Hepatocyte (in vitro differentiated cells): Measurements from ENCODE around the gene YPEL4. TPM values are rescaled to one million over a fixed set of nuclear protein-coding genes. Genes with fewer than 3 reads are reported as not detected.

Experiments used
- DNase-seq: peaks from one replicate; pipeline ENCODE4 v3.0.0-alpha.2; 2016; ENCODE audit warnings: low spot score
- H2AFZ ChIP-seq: fragments of 200-600 bp; sonication (generic); 2 replicates; pipeline ENCODE4 v1.6.0; 2016; ENCODE audit warnings: antibody characterized with exemption, mild to moderate bottlenecking
- H3K27ac ChIP-seq: fragments of 200-600 bp; sonication (generic); 2 replicates; pipeline ENCODE4 v1.5.1; 2016; ENCODE audit warnings: mild to moderate bottlenecking
- H3K27me3 ChIP-seq: fragments of 200-600 bp; sonication (generic); 2 replicates; pipeline ENCODE4 v1.6.1; 2016
- H3K36me3 ChIP-seq: fragments of 200-600 bp; sonication (generic); replicated peaks from 2 replicates; pipeline ENCODE4 v1.5.1; 2016; ENCODE audit warnings: low read depth; ENCODE audit not compliant: insufficient read depth
- H3K4me1 ChIP-seq: fragments of 200-600 bp; sonication (generic); 2 replicates; pipeline ENCODE4 v1.5.1; 2016; ENCODE audit warnings: mild to moderate bottlenecking, moderate library complexity; ENCODE audit not compliant: insufficient read depth
- H3K4me2 ChIP-seq: fragments of 200-600 bp; sonication (generic); 2 replicates; pipeline ENCODE4 v1.6.0; 2016
- H3K4me3 ChIP-seq: fragments of 200-600 bp; sonication (generic); 2 replicates; pipeline ENCODE4 v1.5.1; 2016; ENCODE audit warnings: mild to moderate bottlenecking
- H3K79me2 ChIP-seq: fragments of 200-600 bp; sonication (generic); 2 replicates; pipeline ENCODE4 v1.6.0; 2017; ENCODE audit warnings: mild to moderate bottlenecking
- H3K9me2 ChIP-seq: fragments of 200-600 bp; sonication (generic); replicated peaks from 2 replicates; pipeline ENCODE4 v1.6.0; 2017; ENCODE audit warnings: mild to moderate bottlenecking; ENCODE audit not compliant: insufficient read depth
- H3K9me3 ChIP-seq: fragments of 200-600 bp; sonication (generic); 2 replicates; pipeline ENCODE4 v1.5.1; 2016; ENCODE audit warnings: low read depth, mild to moderate bottlenecking
- H4K20me1 ChIP-seq: fragments of 200-600 bp; sonication (generic); 2 replicates; pipeline ENCODE4 v1.6.0; 2016; ENCODE audit warnings: mild to moderate bottlenecking; ENCODE audit not compliant: insufficient read depth, poor library complexity, severe bottlenecking
- EZH2 ChIP-seq: fragments of 200-600 bp; sonication (generic); IDR thresholded peaks from 2 replicates; pipeline ENCODE4 v1.6.1; 2016; ENCODE audit warnings: antibody characterized with exemption, mild to moderate bottlenecking, borderline replicate concordance
- EZH2phosphoT487 ChIP-seq: fragments of 200-600 bp; sonication (generic); IDR thresholded peaks from one replicate; pipeline ENCODE4 v1.6.1; 2018; ENCODE audit warnings: antibody characterized with exemption, mild to moderate bottlenecking, low read depth, moderate library complexity; ENCODE audit not compliant: unreplicated experiment, severe bottlenecking
- WGBS: methylation state at CpG from one replicate; pipeline ENCODE4 v1.1.6; 2016; ENCODE audit warnings: low lambda C conversion rate; ENCODE audit errors: missing lambda C conversion rate; 5-methylcytosine and 5-hydroxymethylcytosine counted together
- polyA plus RNA-seq: library from polyadenylated mRNA; unstranded; fragments of >200 nt; fragmentation: Nextera tagmentation; extraction: Ambion mirVana; gene quantifications from 2 replicates; pipeline ENCODE4 v1.2.1, GENCODE V29; 2016
- total RNA-seq: library from RNA; depleted of rRNA; stranded (reverse); fragments of >200 nt; gene quantifications from 2 replicates; pipeline ENCODE4 v1.2.3, GENCODE V29; 2014
- TF ChIP-seq, protein P1 (sequence below): fragments of 200-600 bp; sonication (generic); IDR thresholded peaks from 2 replicates; pipeline ENCODE4 v1.5.1; 2016; ENCODE audit warnings: antibody characterized with exemption, mild to moderate bottlenecking; ENCODE audit not compliant: poor library complexity

The YPEL4 gene
- total and polyA plus RNA-seq, 2 experiments from 2014 or later = 0.90 to 3.9 TPM

DNA sequence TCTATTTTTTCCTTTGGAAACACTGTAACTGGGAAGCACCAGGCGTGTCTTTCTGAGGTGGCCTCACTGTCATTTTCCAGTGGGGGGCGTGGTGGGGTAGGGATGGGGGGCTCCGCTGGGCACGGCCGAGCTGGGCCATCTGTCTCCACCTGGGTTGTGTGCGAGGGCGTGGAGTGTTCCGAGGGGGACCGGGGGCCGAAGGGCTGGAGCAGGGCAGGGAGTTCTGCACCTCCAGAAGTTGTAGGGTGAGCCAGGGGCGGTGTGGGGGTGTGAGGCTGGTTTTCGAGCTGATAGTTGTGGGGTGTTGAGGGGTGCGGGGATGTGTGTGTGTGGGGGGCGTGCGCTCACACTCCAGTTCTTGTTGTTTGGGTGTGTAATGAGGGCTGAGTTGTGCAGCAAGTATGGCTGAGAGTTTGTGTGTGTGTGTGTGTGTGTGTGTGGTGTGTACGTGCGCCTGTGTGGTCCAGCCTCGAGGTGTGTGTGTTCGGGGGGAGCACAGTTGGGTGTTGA is 10.8 kb downstream of the YPEL4 start:
- DNase-seq = no peak
- Histone ChIP-seq H3K79me2 (peaks cover 29% of the 10 kb centered on the region), H3K27ac (peak overlapping the region; percentile 98), H3K4me1 (peaks cover 19% of the 10 kb centered on the region), H3K27me3 (no peaks in the 10 kb centered on the region), H3K4me3 (peak overlapping the region; percentile 96), H4K20me1 (peaks cover 16% of the 10 kb centered on the region), H3K36me3 (no peaks in the 10 kb centered on the region), H3K9me3 (no peaks in the 10 kb centered on the region), H3K9me2 (no peaks in the 10 kb centered on the region), H3K4me2 (peak overlapping the region; percentile 91), H2AFZ (peak overlapping the region; percentile 88)
- no peak for TF ChIP-seq EZH2
- no peak for TF ChIP-seq EZH2phosphoT487
- TF ChIP-seq, protein P1, sequence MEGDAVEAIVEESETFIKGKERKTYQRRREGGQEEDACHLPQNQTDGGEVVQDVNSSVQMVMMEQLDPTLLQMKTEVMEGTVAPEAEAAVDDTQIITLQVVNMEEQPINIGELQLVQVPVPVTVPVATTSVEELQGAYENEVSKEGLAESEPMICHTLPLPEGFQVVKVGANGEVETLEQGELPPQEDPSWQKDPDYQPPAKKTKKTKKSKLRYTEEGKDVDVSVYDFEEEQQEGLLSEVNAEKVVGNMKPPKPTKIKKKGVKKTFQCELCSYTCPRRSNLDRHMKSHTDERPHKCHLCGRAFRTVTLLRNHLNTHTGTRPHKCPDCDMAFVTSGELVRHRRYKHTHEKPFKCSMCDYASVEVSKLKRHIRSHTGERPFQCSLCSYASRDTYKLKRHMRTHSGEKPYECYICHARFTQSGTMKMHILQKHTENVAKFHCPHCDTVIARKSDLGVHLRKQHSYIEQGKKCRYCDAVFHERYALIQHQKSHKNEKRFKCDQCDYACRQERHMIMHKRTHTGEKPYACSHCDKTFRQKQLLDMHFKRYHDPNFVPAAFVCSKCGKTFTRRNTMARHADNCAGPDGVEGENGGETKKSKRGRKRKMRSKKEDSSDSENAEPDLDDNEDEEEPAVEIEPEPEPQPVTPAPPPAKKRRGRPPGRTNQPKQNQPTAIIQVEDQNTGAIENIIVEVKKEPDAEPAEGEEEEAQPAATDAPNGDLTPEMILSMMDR = peak; percentile 11
- 0% methylated on average over 13 of the region's 19 CpGs for WGBS

DNA sequence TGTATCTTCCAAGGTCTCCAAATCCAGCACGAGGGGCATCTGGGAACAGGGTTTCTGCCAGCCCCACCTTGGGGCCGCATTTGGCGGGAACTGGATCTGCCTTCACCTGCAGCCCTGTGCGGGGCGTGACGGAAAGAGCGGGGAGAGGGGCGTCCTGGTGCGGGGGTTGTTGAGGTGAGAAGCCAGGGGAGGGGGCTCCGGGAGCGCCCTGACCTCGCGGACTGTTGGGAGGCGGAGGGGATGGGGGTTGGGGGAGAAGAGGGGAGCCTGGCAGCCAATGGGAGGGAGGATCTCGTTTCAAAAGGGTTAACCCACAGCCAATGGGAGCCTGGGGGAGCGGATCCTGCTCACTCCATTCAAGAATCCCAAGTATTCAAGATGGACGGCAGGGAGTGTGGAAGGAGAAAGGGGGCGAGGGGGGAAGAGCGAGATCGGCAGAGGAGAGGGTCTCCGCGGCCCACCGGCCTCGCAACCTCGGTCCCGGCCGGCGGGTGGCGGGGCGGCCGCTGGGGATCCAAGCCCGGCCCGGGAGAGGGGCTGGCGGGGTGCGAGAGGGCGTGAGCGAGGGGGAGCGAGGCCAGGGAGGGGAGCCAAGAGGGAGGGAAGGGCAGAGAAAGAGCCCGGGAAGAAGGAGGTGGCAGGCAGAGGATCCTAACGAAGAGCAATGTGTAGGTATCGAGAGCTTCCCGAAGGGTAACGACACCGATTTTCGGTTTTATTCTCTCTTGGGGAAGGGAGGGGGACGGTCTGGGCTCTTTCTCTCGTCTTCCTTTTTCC is 11.5 kb downstream of the YPEL4 start:
- Histone ChIP-seq H3K4me1 (peaks cover 19% of the 10 kb centered on the region), H4K20me1 (peaks cover 16% of the 10 kb centered on the region), H3K4me2 (peak overlapping the region; percentile 91), H3K9me3 (no peaks in the 10 kb centered on the region), H3K27me3 (no peaks in the 10 kb centered on the region), H3K79me2 (peaks cover 29% of the 10 kb centered on the region), H2AFZ (peak overlapping the region; percentile 88), H3K4me3 (peak overlapping the region; percentile 96), H3K36me3 (no peaks in the 10 kb centered on the region), H3K9me2 (no peaks in the 10 kb centered on the region), H3K27ac (peak overlapping the region; percentile 98)
- 0% methylated on average over 27 of the region's 47 CpGs for WGBS
- DNase-seq = peak; percentile 90
- TF ChIP-seq EZH2 (no peak), EZH2phosphoT487 (no peak)
- TF ChIP-seq, protein P1 = no peak

DNA sequence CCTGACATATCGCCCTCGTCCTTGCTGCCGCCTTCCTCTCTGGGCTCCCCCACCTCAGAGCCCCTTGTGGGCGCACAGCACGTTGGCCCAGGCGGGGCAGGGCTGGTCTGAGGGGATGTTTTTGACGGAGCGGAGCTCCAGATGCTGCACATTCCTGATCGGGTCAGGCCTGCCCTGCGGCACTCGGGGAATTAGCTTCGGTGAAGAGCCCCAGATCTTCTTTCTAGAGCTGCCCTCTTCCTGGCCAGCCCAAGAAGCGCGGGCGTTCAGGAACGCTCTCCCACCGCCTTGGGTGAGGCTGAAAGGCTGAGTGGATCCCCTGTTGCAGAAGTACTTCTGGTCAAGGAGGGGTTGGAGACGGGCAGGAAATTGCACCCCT is 12.1 kb downstream of the YPEL4 start:
- no peaks in the 10 kb centered on the region for H3K9me2 ChIP-seq
- peak overlapping the region; percentile 48 for H3K4me3 ChIP-seq
- H3K79me2 ChIP-seq = peaks cover 29% of the 10 kb centered on the region
- 10% methylated on average over 18 of the region's 18 CpGs for WGBS
- peak overlapping the region; percentile 91 for H3K4me2 ChIP-seq
- peaks cover 16% of the 10 kb centered on the region for H4K20me1 ChIP-seq
- peak; percentile 58 for DNase-seq
- H3K27ac ChIP-seq = peak overlapping the region; percentile 87
- no peaks in the 10 kb centered on the region for H3K9me3 ChIP-seq
- H3K27me3 ChIP-seq = no peaks in the 10 kb centered on the region
- H2AFZ ChIP-seq = peak overlapping the region; percentile 88
- no peak for TF ChIP-seq EZH2
- no peak for TF ChIP-seq EZH2phosphoT487
- TF ChIP-seq, protein P1 = no peak
- no peaks in the 10 kb centered on the region for H3K36me3 ChIP-seq
- H3K4me1 ChIP-seq = peaks cover 19% of the 10 kb centered on the region
